Fibroblast of mammary gland (primary cell): ENCODE data around the gene MYL11.

ENCODE experiments used
- DNase-seq: peaks from one replicate; pipeline ENCODE4 v3.0.0-alpha.2; 2010; ENCODE audit warnings: low read depth
- H3K4me3 ChIP-seq: 2 replicates; pipeline ENCODE4 v1.5.1; 2011; ENCODE audit warnings: low read depth, mild to moderate bottlenecking, low read length, moderate library complexity; ENCODE audit not compliant: control insufficient read depth
- CTCF ChIP-seq: conservative IDR thresholded peaks from 2 replicates; pipeline ENCODE4 v1.5.1; 2011; ENCODE audit warnings: low read depth, low read length, inconsistent platforms; ENCODE audit not compliant: control insufficient read depth, insufficient read depth

MYL11 gene

DNA sequence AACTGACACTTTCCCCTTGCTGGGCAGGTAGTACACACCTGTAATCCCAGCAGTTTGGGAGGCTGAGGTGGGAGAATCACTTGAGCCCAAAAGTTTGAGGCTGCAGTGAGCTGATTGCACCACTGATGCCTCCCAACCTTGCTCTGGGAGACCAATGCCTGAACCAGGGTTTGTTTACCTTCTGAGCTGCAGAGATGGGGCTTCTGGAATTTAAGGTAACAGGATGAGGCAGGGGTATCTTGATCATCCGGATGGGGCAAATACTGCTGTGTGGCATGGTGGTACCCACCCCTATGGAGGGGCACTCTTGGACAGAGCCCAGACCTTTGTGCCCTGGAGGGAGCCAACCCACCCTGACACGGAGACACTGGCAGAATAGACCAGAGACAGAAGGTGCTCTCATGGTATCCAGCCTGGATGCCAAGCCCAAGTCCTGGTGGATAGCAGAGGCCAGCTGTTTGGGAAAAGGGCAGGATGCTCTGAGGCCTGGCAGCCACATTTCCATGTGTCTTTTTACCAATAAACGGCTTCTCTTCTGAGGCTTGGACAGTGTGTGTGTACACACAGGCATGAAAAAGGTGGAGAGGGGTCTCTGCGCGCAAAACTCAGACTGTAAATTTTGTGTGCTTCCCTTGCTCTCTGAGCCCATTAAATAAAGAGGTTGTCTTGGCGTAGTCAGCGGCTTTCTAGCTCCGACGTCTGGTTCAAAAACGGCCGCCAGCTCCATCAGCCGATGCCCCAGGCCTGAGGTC lies 25.0 kb downstream of the MYL11 start:
- no peak for TF ChIP-seq CTCF
- DNase-seq = no peak
- peak overlapping the region; percentile 69 for H3K4me3 ChIP-seq

DNA sequence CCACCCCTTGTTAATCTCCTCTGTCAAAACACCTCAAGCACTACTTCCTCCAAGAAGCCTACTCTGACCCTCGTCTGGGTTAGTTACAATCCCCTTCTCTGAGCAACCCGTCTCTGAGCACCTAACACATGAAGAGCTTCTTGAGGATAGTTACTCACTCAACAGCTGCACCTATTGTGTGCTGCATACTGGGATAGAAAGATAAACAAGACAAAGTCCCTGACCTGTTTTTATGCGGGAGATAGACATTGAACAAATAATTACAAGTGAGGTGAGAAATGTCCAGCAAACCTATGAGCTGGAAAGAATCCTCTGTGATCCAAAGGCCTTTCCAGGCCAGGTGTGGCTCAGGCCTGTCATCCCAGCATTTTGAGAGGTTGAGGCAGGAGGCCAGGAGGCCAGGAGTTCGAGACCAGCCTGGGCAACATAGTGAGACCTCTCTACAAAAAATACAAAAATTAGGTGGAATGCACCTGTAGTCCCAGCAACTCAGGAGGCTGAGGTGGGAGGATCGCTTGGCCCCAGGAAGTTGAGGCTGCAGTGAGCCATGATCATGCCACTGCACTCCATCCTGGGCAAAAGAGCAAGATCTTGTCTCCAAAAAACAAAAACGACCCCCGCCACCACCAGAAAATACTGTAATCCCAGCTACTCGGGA lies 27.3 kb downstream of the MYL11 start:
- no peak overlapping the region for H3K4me3 ChIP-seq
- DNase-seq = no peak
- no peak for TF ChIP-seq CTCF

DNA sequence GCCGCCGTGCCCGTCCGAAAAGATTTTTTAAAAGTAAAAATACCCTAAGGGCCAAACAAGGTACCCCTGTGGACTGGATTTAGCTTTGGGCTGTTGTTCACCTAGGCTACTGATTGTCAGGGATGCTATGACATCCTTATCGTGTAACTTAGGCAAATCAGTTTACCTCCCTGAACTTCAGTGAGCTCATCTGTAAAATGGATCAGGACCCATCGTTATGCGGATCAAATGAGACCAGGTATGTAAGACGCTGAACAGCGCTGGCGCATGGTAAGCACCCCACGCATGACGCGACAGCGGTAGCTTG lies 32.1 kb downstream of the MYL11 start:
- no peak for DNase-seq
- TF ChIP-seq CTCF = no peak
- peak overlapping the region; percentile 63 for H3K4me3 ChIP-seq

DNA sequence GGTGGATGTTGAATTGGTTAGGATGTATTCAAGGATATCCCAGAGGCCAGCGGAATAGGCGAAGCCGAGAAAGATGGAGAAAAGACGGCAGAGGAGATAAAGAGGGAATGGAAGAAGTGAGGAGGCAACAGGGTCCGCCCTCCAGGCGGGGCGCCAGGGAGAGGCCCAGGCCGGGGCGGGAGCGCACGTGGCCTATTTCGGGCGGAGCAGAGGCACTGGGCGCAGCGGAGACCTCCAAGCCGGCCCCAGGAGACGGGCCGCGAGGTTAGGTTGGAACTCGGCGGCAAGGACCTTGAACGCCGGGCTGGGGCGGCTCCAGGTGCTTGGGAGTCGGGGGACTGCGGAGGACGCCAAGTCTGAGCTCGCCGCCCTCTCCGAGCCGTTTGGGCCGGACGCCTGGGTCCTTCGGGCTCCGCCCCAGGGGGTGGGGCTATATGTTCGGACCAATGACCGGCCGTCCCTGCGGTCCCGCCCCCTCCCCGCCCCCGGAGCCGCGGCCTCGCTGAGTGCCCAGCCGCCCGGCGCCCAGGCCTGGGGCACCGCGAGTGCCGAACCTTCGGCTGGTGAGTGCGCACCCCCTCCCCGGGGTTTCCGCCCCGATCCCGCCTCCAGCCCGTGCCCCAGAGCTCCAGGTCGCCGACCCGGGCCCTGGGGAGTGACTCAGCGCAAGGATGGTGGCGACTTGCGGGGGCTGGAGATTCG lies 32.7 kb downstream of the MYL11 start, which contains the start of gene ZNF771:
ZNF771 (plus strand) TSS at position 505 of the 702 bp plus-strand sequence. CDS start 448 bp downstream, outside the sequence.
- H3K4me3 ChIP-seq = peak within 1 kb of the TSS; percentile 63
- peak; percentile 79 for DNase-seq
- TF ChIP-seq CTCF = no peak

DNA sequence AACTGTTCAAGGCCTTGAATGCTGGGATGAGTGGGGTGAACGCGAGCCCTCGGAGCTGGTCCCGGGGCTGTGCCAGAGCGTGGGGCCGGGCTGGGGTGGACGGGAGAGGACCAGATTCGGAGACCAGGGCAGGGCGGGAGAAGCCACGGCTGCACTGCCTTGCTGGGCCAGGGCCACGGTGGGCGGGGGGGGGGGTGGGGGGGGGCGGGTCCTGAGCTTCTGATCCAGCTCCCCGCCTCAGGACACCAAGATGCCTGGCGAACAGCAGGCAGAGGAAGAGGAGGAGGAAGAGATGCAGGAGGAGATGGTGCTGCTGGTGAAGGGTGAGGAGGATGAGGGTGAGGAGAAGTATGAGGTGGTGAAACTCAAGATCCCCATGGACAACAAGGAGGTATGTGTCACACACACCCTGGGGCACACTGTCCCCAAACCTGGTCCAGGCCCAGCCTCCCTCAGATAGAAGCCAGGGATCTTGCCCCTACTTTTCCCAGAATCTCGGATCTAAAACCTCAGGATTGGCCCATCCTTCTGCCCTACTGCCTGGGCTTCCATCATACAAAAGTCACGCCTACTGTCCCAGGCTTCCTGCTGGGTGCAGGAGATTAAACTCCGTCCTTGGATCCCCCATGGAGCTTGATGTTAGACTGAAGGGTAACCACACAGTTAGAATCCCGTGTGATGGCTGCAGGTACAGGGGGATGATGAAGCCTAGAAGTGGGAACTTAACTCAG lies 33.4 kb downstream of the MYL11 start:
- TF ChIP-seq CTCF = no peak
- no peak for DNase-seq
- H3K4me3 ChIP-seq = peak overlapping the region; percentile 63
